ENCODE measurements around the gene LMBR1.

Gene LMBR1

GRCh38 chr7:156827587-156828203, 65.3 kb downstream of the LMBR1 start:
- ChIA-PET POLR2A (no interaction called here), CTCF (interaction anchor here (1.2 to 8.3 kb wide), 3 partner anchors 12 to 1031 kb away, joined by 3 to 73 read pairs (median 14); no protein-coding TSS in a partner anchor)
- peak; percentile 7 for DNase-seq (ENCODE audit: low read depth, low spot score)
- peak; percentile 29 for TF ChIP-seq CTCF (IDR thresholded peaks at IDR 0.05; ENCODE audit: insufficient read depth, low read length, missing control alignments)
- H3K4me3 ChIP-seq (ENCODE audit: low read depth, low read length), result no peak overlapping the region

- CTCF ChIA-PET, result interaction anchor here (1.2 to 8.3 kb wide), 3 partner anchors 8 to 1027 kb away, joined by 3 to 73 read pairs (median 3); no protein-coding TSS in a partner anchor
- TF ChIP-seq CTCF (IDR thresholded peaks at IDR 0.05; ENCODE audit: insufficient read depth, low read length, missing control alignments), result no peak
- DNase-seq (ENCODE audit: low read depth, low spot score), result no peak
- POLR2A ChIA-PET, result no interaction called here
- no peak overlapping the region for H3K4me3 ChIP-seq (ENCODE audit: low read depth, low read length)
Measured at GRCh38 chr7:156823435-156823834, 69.5 kb downstream of the LMBR1 start.

GRCh38 chr7:156820445-156821063, 72.4 kb downstream of the LMBR1 start:
- ChIA-PET CTCF (interaction anchor here (1.0 to 1.1 kb wide), 2 partner anchors 22 to 174 kb away, joined by 3 read pairs; no protein-coding TSS in a partner anchor), POLR2A (no interaction called here)
- H3K4me3 ChIP-seq (ENCODE audit: low read depth, low read length), result no peak overlapping the region
- no peak for DNase-seq (ENCODE audit: low read depth, low spot score)
- TF ChIP-seq CTCF (IDR thresholded peaks at IDR 0.05; ENCODE audit: insufficient read depth, low read length, missing control alignments), result peak; percentile 5

GRCh38 chr7:156819733-156820295, 73.2 kb downstream of the LMBR1 start:
- no peak overlapping the region for H3K4me3 ChIP-seq (ENCODE audit: low read depth, low read length)
- POLR2A ChIA-PET, result no interaction called here
- DNase-seq (ENCODE audit: low read depth, low spot score), result no peak
- CTCF ChIA-PET, result interaction anchor here (1.1 kb wide), 1 partner anchor 23 kb away, joined by 3 read pairs; no protein-coding TSS in a partner anchor
- TF ChIP-seq CTCF (IDR thresholded peaks at IDR 0.05; ENCODE audit: insufficient read depth, low read length, missing control alignments), result no peak

GRCh38 chr7:156818133-156818532, 74.8 kb downstream of the LMBR1 start:
- POLR2A ChIA-PET, result no interaction called here
- H3K4me3 ChIP-seq (ENCODE audit: low read depth, low read length), result no peak overlapping the region
- DNase-seq (ENCODE audit: low read depth, low spot score), result no peak
- CTCF ChIA-PET, result interaction anchor here (0.8 to 4.4 kb wide), 11 partner anchors 7 to 1890 kb away, joined by 3 to 62 read pairs (median 4); partner anchors contain the start of genes NOM1 and RNF32
- TF ChIP-seq CTCF (IDR thresholded peaks at IDR 0.05; ENCODE audit: insufficient read depth, low read length, missing control alignments), result no peak

GRCh38 chr7:156816943-156817572, 75.9 kb downstream of the LMBR1 start:
- POLR2A ChIA-PET, result no interaction called here
- TF ChIP-seq CTCF (IDR thresholded peaks at IDR 0.05; ENCODE audit: insufficient read depth, low read length, missing control alignments), result no peak
- no peak overlapping the region for H3K4me3 ChIP-seq (ENCODE audit: low read depth, low read length)
- DNase-seq (ENCODE audit: low read depth, low spot score), result no peak
- CTCF ChIA-PET, result interaction anchor here (1.4 to 4.4 kb wide), 10 partner anchors 8 to 1889 kb away, joined by 3 to 62 read pairs (median 9); partner anchors contain the start of gene SHH

Data from AG04449 (cell line).